D341Med (cell line): ENCODE measurements around the gene HHAT.

ENCODE experiments used
- DNase-seq: peaks from one replicate; pipeline ENCODE4 v3.0.0; 2012; ENCODE audit warnings: low spot score

Gene HHAT

GRCh38 chr1:210723646-210724045 lies 394.9 kb downstream of the HHAT start:
- DNase-seq: no peak

- no peak for DNase-seq
Observed at GRCh38 chr1:210724768-210725167, 396.1 kb downstream of the HHAT start.
